AG09309 (cell line): ENCODE results near the gene GPRIN1.
A peak's percentile ranks its signal among the peaks of the same experiment; 100 is the strongest.

ENCODE experiments used
- DNase-seq: peaks from one replicate; pipeline ENCODE4 v3.0.0-alpha.2; 2010; ENCODE audit warnings: low read depth
- H3K4me3 ChIP-seq: 2 replicates; pipeline ENCODE4 v1.5.1; 2011; ENCODE audit warnings: mild to moderate bottlenecking, low read depth, low read length, moderate library complexity; ENCODE audit not compliant: control insufficient read depth
- TF ChIP-seq, protein P1 (sequence below): IDR thresholded peaks from 2 replicates; pipeline ENCODE4 v1.5.1; 2011; ENCODE audit warnings: mild to moderate bottlenecking, low read depth, low read length, inconsistent platforms; ENCODE audit not compliant: insufficient read depth, control insufficient read depth; ENCODE audit errors: missing control alignments

Gene GPRIN1

DNA sequence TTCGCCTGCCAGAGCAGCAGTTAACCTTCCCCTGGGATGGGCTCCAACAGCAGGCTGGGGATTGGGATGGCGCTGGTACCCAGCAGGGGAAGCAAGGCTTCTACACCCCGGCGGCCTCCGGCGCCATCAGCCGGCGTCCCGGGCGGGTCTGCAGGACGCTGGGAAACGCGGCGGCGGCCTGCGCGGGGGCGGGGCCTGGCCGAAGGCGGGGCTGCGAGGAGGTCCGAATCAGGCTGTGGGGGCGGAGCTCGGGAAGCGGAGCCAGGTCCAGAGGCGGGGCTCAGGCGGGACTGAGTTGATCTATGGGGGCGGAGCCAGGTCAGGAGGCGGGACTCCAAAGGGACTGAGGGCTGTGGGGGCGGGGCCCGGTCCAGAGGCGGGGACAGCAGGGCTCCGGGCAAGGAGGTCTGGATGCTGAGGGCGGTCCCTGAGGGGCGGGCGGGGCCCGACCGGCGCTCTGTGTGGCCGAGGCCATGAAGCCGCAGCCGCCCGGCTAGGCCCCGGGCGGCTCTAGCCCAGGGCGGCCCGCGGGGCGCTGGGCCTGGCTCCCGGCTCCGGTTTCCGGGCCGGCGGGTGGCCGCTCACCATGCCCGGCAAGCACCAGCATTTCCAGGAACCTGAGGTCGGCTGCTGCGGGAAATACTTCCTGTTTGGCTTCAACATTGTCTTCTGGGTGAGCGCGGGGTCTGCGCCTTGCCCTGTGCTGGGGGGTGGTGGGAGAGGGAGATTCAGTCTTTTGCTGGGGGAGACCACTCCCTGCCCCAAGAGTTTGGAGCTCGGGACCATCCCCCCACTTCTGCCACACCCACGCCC lies 37.3 kb upstream of the GPRIN1 start, which contains the start of gene TSPAN17:
TSS of gene TSPAN17 (plus strand) at position 455 of the 813 bp plus-strand sequence. CDS start at position 587, 132 bp downstream.
- H3K4me3 ChIP-seq: peak within 1 kb of the TSS; percentile 93
- DNase-seq: peak; percentile 91
- TF ChIP-seq, protein P1, sequence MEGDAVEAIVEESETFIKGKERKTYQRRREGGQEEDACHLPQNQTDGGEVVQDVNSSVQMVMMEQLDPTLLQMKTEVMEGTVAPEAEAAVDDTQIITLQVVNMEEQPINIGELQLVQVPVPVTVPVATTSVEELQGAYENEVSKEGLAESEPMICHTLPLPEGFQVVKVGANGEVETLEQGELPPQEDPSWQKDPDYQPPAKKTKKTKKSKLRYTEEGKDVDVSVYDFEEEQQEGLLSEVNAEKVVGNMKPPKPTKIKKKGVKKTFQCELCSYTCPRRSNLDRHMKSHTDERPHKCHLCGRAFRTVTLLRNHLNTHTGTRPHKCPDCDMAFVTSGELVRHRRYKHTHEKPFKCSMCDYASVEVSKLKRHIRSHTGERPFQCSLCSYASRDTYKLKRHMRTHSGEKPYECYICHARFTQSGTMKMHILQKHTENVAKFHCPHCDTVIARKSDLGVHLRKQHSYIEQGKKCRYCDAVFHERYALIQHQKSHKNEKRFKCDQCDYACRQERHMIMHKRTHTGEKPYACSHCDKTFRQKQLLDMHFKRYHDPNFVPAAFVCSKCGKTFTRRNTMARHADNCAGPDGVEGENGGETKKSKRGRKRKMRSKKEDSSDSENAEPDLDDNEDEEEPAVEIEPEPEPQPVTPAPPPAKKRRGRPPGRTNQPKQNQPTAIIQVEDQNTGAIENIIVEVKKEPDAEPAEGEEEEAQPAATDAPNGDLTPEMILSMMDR: peak; percentile 32

DNA sequence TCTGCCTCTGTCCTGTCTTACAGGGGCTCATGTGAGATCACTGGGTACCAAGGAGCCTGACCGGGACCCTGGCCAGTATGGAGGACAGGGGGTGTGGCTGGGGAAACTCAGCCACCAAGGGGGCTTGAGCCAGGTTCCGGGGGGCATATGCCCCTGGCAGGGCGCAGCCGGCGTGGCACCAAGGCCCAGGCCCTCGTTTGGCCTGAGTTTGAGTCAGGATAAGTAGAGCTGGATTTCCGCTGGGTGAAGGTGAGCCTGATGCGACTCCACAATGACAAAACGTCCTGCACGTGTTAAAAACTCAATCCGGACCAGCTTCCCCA lies 36.7 kb upstream of the GPRIN1 start:
- DNase-seq: no peak
- H3K4me3 ChIP-seq: peak overlapping the region; percentile 49
- TF ChIP-seq, protein P1: no peak

DNA sequence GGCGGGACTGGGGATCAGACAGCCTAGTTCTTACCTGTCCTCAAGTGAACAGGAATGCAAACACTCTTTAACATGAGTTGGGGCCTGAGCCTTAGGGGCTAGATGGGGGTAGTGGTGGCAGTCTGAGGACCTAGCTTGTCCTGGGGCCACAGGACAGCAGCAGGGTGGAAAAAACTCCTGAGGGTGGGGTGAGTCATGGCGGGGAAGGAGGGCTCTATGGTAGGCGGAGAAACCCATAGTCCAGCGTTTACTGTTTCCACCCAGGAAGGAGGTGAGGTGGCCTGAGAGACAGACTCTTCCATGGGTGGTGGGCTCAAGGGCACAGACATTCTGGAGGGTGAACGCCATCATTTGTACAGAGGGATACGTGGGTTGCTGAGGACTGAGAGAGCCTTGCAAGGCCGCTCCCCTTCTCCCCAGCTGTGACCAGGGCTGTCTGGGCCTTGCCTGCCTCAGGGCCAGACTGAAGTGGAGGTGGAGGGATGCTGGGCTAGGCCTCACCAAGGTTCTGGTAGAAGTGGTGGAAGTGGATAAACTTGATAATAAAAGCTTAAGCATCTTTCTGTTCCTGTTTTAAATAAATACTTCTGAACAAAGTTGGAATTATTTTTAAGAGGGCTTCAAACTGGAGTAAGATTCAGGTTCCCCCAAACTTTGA lies 36.2 kb upstream of the GPRIN1 start:
- no peak overlapping the region; the same call in 1 of the 2 replicates for H3K4me3 ChIP-seq
- TF ChIP-seq, protein P1: no peak
- no peak for DNase-seq

DNA sequence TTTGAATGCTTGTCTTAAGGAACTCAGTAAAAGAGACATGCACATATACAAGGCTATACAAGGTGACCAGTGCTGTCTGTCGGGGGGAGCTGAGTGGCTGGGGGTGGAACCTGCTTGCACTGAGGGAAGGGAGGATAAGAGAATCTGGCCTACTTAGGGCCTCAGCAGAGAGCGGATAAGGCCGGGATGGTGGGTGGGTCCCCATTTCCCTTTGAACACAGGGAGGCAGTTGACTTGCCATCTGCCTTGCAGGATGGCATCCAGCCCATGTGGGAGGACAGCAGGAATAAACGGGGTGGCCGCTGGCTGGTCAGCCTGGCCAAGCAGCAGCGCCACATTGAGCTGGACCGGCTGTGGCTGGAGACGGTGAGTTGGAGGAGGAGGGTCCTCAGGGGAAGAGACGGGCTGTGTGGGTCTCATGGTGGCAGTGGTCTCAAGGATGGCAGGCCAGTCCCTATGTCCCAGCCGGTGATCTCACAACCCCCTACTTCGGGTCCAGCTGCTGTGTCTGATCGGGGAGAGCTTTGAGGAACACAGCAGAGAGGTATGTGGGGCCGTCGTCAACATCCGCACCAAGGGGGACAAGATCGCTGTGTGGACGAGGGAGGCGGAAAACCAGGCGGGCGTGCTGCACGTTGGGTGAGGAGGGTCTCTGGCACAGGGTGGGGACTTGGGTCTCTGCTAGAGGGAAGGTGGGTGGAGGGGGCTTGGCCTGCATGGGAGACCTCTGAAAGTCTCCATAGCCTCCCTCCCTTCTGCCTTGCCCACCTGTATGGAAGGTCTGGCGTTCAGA lies 35.1 kb upstream of the GPRIN1 start:
- no peak overlapping the region for H3K4me3 ChIP-seq
- TF ChIP-seq, protein P1: no peak

DNA sequence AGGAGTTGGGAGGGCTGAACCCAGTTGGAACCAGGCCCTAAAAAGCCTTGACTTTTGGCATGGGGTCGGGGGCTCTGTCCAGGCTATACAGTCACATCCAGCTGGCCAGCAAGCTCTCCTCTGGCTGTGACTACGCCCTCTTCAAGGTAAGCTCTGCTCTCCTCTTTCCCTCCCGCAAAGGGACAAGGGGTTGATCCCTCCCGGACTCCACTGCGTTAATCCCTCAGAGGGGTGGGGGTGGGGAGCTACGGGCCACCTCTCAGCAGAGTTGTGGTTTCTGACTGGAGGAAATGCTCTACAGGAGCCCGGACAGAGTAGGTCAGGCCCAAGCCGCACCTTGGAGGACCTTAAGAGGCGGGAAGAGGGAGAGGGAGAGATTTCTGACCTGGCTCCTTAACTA lies 34.3 kb upstream of the GPRIN1 start:
- TF ChIP-seq, protein P1: no peak
- H3K4me3 ChIP-seq: no peak overlapping the region
- no peak for DNase-seq

More for the DNA sequence above, 35.1 kb upstream of the GPRIN1 start:
- no peak for DNase-seq

DNA sequence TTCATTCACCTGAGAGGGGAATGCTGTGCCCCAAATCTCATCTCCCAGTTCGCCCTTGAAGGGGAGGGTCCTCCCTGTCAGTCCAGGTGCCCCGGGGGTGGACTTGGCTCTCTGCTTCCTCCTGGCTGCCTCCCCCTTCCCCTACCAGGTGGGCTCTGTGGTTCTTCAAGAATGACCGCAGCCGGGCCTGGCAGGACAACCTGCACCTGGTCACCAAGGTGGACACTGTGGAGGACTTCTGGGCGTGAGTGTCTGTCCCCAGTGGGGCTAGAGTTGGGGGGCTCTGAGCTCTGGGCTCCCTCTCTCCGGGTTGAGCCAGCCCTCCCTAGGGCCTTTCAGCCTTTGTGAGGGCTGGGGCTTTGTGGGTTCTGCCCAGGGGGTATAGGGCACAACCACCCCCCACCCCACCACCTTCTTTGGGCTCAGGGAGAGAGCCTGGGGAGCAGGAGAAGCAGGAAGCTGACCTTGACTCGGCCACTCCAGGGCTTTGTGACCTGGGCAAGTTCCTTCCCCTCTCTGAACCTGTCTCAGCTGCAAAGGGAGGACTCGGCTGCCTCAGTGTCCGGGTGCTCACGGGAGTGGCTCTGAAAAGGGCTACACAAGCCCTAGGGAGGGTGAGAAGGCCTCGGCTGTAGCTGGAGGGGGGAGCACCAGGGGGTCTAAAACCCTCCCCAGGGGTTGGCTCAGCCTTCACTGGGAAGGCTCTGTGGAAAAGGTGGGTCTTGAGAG lies 33.7 kb upstream of the GPRIN1 start:
- TF ChIP-seq, protein P1: no peak
- no peak overlapping the region for H3K4me3 ChIP-seq
- DNase-seq: no peak
